Thymus (tissue), 14 donors: ENCODE measurements around the gene FBLN5. TPM values are rescaled to one million over a fixed set of nuclear protein-coding genes. Genes with fewer than 3 reads are reported as not detected.

Experiments
- DNase-seq, 9 donors: peaks; one replicate each; pipeline ENCODE4 v3.0.0-alpha.2; 2013; ENCODE audit warnings: low spot score in 9 of 9, low read depth in 6 of 9, missing footprints in 1 of 9
- H3K27ac ChIP-seq, 2 donors: one replicate each; pipeline ENCODE4 v1.5.1; 2013; ENCODE audit warnings: control low read depth in 1 of 2, low read depth in 1 of 2, low read length in 1 of 2, mild to moderate bottlenecking in 1 of 2, moderate library complexity in 1 of 2
- H3K27me3 ChIP-seq, 2 donors: one replicate each; pipeline ENCODE4 v1.5.1; 2013; ENCODE audit warnings: low read length in 1 of 2; ENCODE audit not compliant: control insufficient read depth in 2 of 2, insufficient read depth in 1 of 2
- H3K36me3 ChIP-seq, 2 donors: one replicate each; pipeline ENCODE4 v1.5.1; 2013; ENCODE audit warnings: low read length in 1 of 2, mild to moderate bottlenecking in 1 of 2, moderate library complexity in 1 of 2; ENCODE audit not compliant: control insufficient read depth in 2 of 2, insufficient read depth in 2 of 2
- H3K4me1 ChIP-seq, 2 donors: one replicate each; pipeline ENCODE4 v1.5.1; 2013; ENCODE audit warnings: low read length in 2 of 2; ENCODE audit not compliant: control insufficient read depth in 2 of 2, insufficient read depth in 2 of 2
- H3K4me3 ChIP-seq, 2 donors: one replicate each; pipeline ENCODE4 v1.5.1; 2013; ENCODE audit warnings: low read length in 2 of 2, control low read depth in 1 of 2, mild to moderate bottlenecking in 1 of 2
- H3K9me3 ChIP-seq, 2 donors: one replicate each; pipeline ENCODE4 v1.5.1; 2013; ENCODE audit warnings: low read length in 1 of 2, mild to moderate bottlenecking in 1 of 2; ENCODE audit not compliant: control insufficient read depth in 2 of 2, insufficient read depth in 1 of 2
- WGBS: extraction: QIAGEN DNeasy Blood & Tissue Kit; methylation state at CpG from one replicate; pipeline ENCODE4 v1.1.7; 2013; 5-methylcytosine and 5-hydroxymethylcytosine counted together
- long read RNA-seq, 10 donors: transcript quantifications; one replicate each; lab custom pipeline, GENCODE V29; 2026
- polyA plus RNA-seq: library from polyadenylated mRNA; stranded (reverse); fragments of 200-250 nt; gene quantifications from one replicate; pipeline ENCODE4 v1.2.3, GENCODE V29; 2013
- total RNA-seq: library from RNA; stranded (reverse); fragments of 120-200 nt; gene quantifications from one replicate; pipeline ENCODE4 v1.2.4, GENCODE V29; 2013
- donor health status: healthy.

FBLN5 gene
- 32.2 TPM for total RNA-seq
- polyA plus RNA-seq = 61.3 TPM
- long read RNA-seq, donor 1, transcript FBLN5-206 (2 exons, 2,294 nt) = major isoform, 8 of 8 reads
- long read RNA-seq, donor 1, partial matches to known transcripts = 0 of 8 reads
- long read RNA-seq, donor 1, other reads (novel, unspliced or antisense) = 0 of 8 reads
- long read RNA-seq, donor 2 = 0 reads
- long read RNA-seq, donor 3, transcript FBLN5-206 (2 exons, 2,294 nt) = major isoform, 36 of 64 reads
- long read RNA-seq, donor 3, partial matches to known transcripts = 26 of 64 reads
- long read RNA-seq, donor 3, other reads (novel, unspliced or antisense) = 0 of 64 reads
- long read RNA-seq, donor 4, transcript FBLN5-206 (2 exons, 2,294 nt) = major isoform, 12 of 12 reads
- long read RNA-seq, donor 4, partial matches to known transcripts = 0 of 12 reads
- long read RNA-seq, donor 4, other reads (novel, unspliced or antisense) = 0 of 12 reads
- long read RNA-seq, donor 5, transcript FBLN5-206 (2 exons, 2,294 nt) = major isoform, 41 of 54 reads
- long read RNA-seq, donor 5, partial matches to known transcripts = 12 of 54 reads
- long read RNA-seq, donor 5, other reads (novel, unspliced or antisense) = 0 of 54 reads
- long read RNA-seq, donor 6, transcript FBLN5-206 (2 exons, 2,294 nt) = major isoform, 27 of 29 reads
- long read RNA-seq, donor 6, partial matches to known transcripts = 0 of 29 reads
- long read RNA-seq, donor 6, other reads (novel, unspliced or antisense) = 0 of 29 reads
- long read RNA-seq, donor 7, transcript FBLN5-206 (2 exons, 2,294 nt) = major isoform, 33 of 42 reads
- long read RNA-seq, donor 7, partial matches to known transcripts = 8 of 42 reads
- long read RNA-seq, donor 7, other reads (novel, unspliced or antisense) = 0 of 42 reads
- long read RNA-seq, donor 8, transcript FBLN5-206 (2 exons, 2,294 nt) = major isoform, 9 of 9 reads
- long read RNA-seq, donor 8, partial matches to known transcripts = 0 of 9 reads
- long read RNA-seq, donor 8, other reads (novel, unspliced or antisense) = 0 of 9 reads
- long read RNA-seq, donor 9, transcript FBLN5-206 (2 exons, 2,294 nt) = major isoform, 22 of 30 reads
- long read RNA-seq, donor 9, partial matches to known transcripts = 8 of 30 reads
- long read RNA-seq, donor 9, other reads (novel, unspliced or antisense) = 0 of 30 reads
- long read RNA-seq, donor 10, partial matches to known transcripts = 9 of 11 reads
- long read RNA-seq, donor 10, other reads (novel, unspliced or antisense) = 0 of 11 reads

GRCh38 chr14:91947475-91948184 lies at the start of gene FBLN5:
Gene FBLN5, minus strand, starts transcription at chr14:91947694. Its CDS starts 465 bp downstream, at chr14:91947229.
- peak in 3 of 9 donors; percentile 10 to 25 (median 12) for DNase-seq
- Histone ChIP-seq H3K27ac (peak within 1 kb of the TSS in 1 of 2 donors; percentile 5), H3K27me3 (peaks cover 31 to 59% of the 10 kb centered on the region in 2 donors), H3K4me3 (peak within 1 kb of the TSS; percentile 24 to 48), H3K9me3 (no peaks in the 10 kb centered on the region), H3K4me1 (peaks cover 4 to 9% of the 10 kb centered on the region in 2 donors), H3K36me3 (no peaks in the 10 kb centered on the region)
- 11% methylated on average over 54 of the region's 54 CpGs for WGBS

GRCh38 chr14:91996948-91997371 lies 49.5 kb upstream of the FBLN5 start:
- Histone ChIP-seq H3K27ac (no peak overlapping the region), H3K4me3 (no peak overlapping the region), H3K36me3 (peaks cover 12 to 38% of the 10 kb centered on the region in 2 donors), H3K4me1 (no peaks in the 10 kb centered on the region), H3K27me3 (no peaks in the 10 kb centered on the region), H3K9me3 (no peaks in the 10 kb centered on the region)
- DNase-seq = peak; percentile 1 to 63 (median 29)
- 71% methylated on average over 2 of the region's 2 CpGs for WGBS

GRCh38 chr14:91987192-91987591 lies 39.7 kb upstream of the FBLN5 start:
- 94% methylated on average over 3 of the region's 3 CpGs for WGBS
- H3K27ac ChIP-seq = no peak overlapping the region
- H3K36me3 ChIP-seq = peaks cover 41 to 67% of the 10 kb centered on the region in 2 donors
- no peaks in the 10 kb centered on the region for H3K9me3 ChIP-seq
- H3K4me1 ChIP-seq = no peaks in the 10 kb centered on the region
- no peaks in the 10 kb centered on the region for H3K27me3 ChIP-seq
- no peak overlapping the region for H3K4me3 ChIP-seq
- no peak for DNase-seq

- Histone ChIP-seq H3K27me3 (no peaks in the 10 kb centered on the region), H3K9me3 (no peaks in the 10 kb centered on the region), H3K4me3 (no peak overlapping the region), H3K36me3 (peaks cover 30 to 54% of the 10 kb centered on the region in 2 donors), H3K4me1 (no peaks in the 10 kb centered on the region), H3K27ac (no peak overlapping the region)
- DNase-seq = no peak
- 94% methylated on average over 4 of the region's 4 CpGs for WGBS
Measured at GRCh38 chr14:91985521-91986255, 38.2 kb upstream of the FBLN5 start.

- no peaks in the 10 kb centered on the region for H3K9me3 ChIP-seq
- 82% methylated on average over 4 of the region's 4 CpGs for WGBS
- H3K4me1 ChIP-seq = no peaks in the 10 kb centered on the region
- DNase-seq = no peak
- no peak overlapping the region for H3K27ac ChIP-seq
- no peak overlapping the region for H3K4me3 ChIP-seq
- H3K36me3 ChIP-seq = peaks cover 27 to 49% of the 10 kb centered on the region in 2 donors
- no peaks in the 10 kb centered on the region for H3K27me3 ChIP-seq
Measured at GRCh38 chr14:91985008-91985407, 37.5 kb upstream of the FBLN5 start.

GRCh38 chr14:91983588-91983987 lies 36.1 kb upstream of the FBLN5 start:
- Histone ChIP-seq H3K4me1 (no peaks in the 10 kb centered on the region), H3K27me3 (no peaks in the 10 kb centered on the region), H3K36me3 (peaks cover 22 to 41% of the 10 kb centered on the region in 2 donors), H3K9me3 (no peaks in the 10 kb centered on the region), H3K27ac (no peak overlapping the region), H3K4me3 (no peak overlapping the region)
- no peak for DNase-seq
- 98% methylated on average over 4 of the region's 4 CpGs for WGBS

- DNase-seq = no peak
- H3K9me3 ChIP-seq = no peaks in the 10 kb centered on the region
- peaks cover 10 to 15% of the 10 kb centered on the region in 2 donors for H3K36me3 ChIP-seq
- no peaks in the 10 kb centered on the region for H3K4me1 ChIP-seq
- H3K27ac ChIP-seq = no peak overlapping the region
- H3K27me3 ChIP-seq = no peaks in the 10 kb centered on the region
- H3K4me3 ChIP-seq = no peak overlapping the region
Measured at GRCh38 chr14:91980157-91980556, 32.7 kb upstream of the FBLN5 start.

GRCh38 chr14:91977884-91978283 lies 30.4 kb upstream of the FBLN5 start:
- no peak for DNase-seq
- H3K9me3 ChIP-seq = no peaks in the 10 kb centered on the region
- no peaks in the 10 kb centered on the region for H3K27me3 ChIP-seq
- H3K4me1 ChIP-seq = no peaks in the 10 kb centered on the region
- no peak overlapping the region for H3K27ac ChIP-seq
- H3K4me3 ChIP-seq = no peak overlapping the region
- WGBS = 99% methylated on average over 5 of the region's 5 CpGs
- H3K36me3 ChIP-seq = peaks cover 12% of the 10 kb centered on the region in 2 donors
